HepG2 (cell line): ENCODE measurements around the gene RNGTT. TPM values are rescaled to one million over a fixed set of nuclear protein-coding genes. Genes with fewer than 3 reads are reported as not detected.
A peak's percentile ranks its signal among the peaks of the same experiment; 100 is the strongest.

Source experiments
- ATAC-seq: fragments of 200-7000 bp; cut with Tn5 transposase; 3 replicates; pipeline ENCODE4 v1.9.1; 2020; ENCODE audit warnings: mild to moderate bottlenecking, moderate library complexity
- BruUV-seq: library from RNA; stranded (reverse); fragments of 400-500 nt; replicated peaks from 2 replicates; lab custom pipeline; 2021; lab: Mats Ljungman, UMichigan
- CTCF ChIA-PET: fragments of 300-600 bp; formaldehyde crosslinking; extraction: SDS; loops from one replicate; lab custom pipeline; 2021; ENCODE audit warnings: low total read pairs, inconsistent platforms, low intra/inter-chr PET ratio; lab: Yijun Ruan, JAX
- POLR2A ChIA-PET: fragments of 350-600 bp; sonication (Branson Sonifier 250); formaldehyde crosslinking; loops from one replicate; lab custom pipeline; 2020; ENCODE audit warnings: antibody characterized with exemption, inconsistent platforms; lab: Yijun Ruan, JAX
- DNase-seq: peaks from one replicate; pipeline ENCODE4 v3.0.0-alpha.2; 2015; ENCODE audit warnings: low spot score
- FAIRE-seq: peaks from 3 replicates; lab custom pipeline; 2011; peaks lifted over from hg19 to GRCh38; lab: Jason Lieb, UNC
- H2AFZ ChIP-seq: one replicate; pipeline ENCODE4 v1.6.1; 2011; ENCODE audit warnings: low read length, inconsistent platforms
- H3K27ac ChIP-seq: fragments of 300-600 bp; 3 replicates; pipeline ENCODE4 v1.8.0; 2011; ENCODE audit warnings: mixed run types, mild to moderate bottlenecking, mixed read lengths, low read length, inconsistent platforms; ENCODE audit not compliant: insufficient read depth; ENCODE audit errors: extremely low read length
- H3K27me3 ChIP-seq, 2 experiments: fragments of 200-600 bp in 1 of 2; 2 replicates in 1 of 2; 3 replicates in 1 of 2; pipeline versions ENCODE4 v1.6.0 to v1.8.0; 2011; ENCODE audit warnings: low read length in 2 of 2, mild to moderate bottlenecking in 2 of 2, moderate library complexity in 2 of 2, inconsistent platforms in 1 of 2; ENCODE audit not compliant: insufficient read depth in 2 of 2, control insufficient read depth in 1 of 2
- H3K36me3 ChIP-seq, 2 experiments: fragments of 200-600 bp in 1 of 2; replicated peaks in 1 of 2; 2 replicates in 1 of 2; 3 replicates in 1 of 2; pipeline versions ENCODE4 v1.5.1 to v1.8.0; 2011; ENCODE audit warnings: low read length in 2 of 2, inconsistent platforms in 1 of 2; ENCODE audit not compliant: insufficient read depth in 2 of 2, control insufficient read depth in 1 of 2
- H3K4me1 ChIP-seq: 2 replicates; pipeline ENCODE4 v1.5.1; 2012; ENCODE audit warnings: low read length, inconsistent platforms; ENCODE audit not compliant: insufficient read depth
- H3K4me2 ChIP-seq: 2 replicates; pipeline ENCODE4 v1.6.0; 2011; ENCODE audit warnings: low read depth, low read length, inconsistent platforms
- H3K4me3 ChIP-seq, 3 experiments: fragments of 200-600 bp in 1 of 3; sonication (generic), shearing (Covaris generic) in 1 of 3; replicated peaks in 1 of 3; 2 replicates each; pipeline ENCODE4 v1.5.1; 2011 to 2016; ENCODE audit warnings: low read length in 3 of 3, inconsistent platforms in 2 of 3, low read depth in 2 of 3, mild to moderate bottlenecking in 2 of 3, control low read depth in 1 of 3, mixed read lengths in 1 of 3; ENCODE audit not compliant: insufficient read depth in 1 of 3
- H3K79me2 ChIP-seq: one replicate; pipeline ENCODE4 v1.6.1; 2011; ENCODE audit warnings: low read length, inconsistent platforms; ENCODE audit not compliant: insufficient read depth
- H3K9ac ChIP-seq: 2 replicates; pipeline ENCODE4 v1.6.0; 2011; ENCODE audit warnings: mild to moderate bottlenecking, low read depth, low read length, inconsistent platforms; ENCODE audit not compliant: insufficient read depth
- H3K9me3 ChIP-seq: 2 replicates; pipeline ENCODE4 v1.5.1; 2012; ENCODE audit warnings: mild to moderate bottlenecking, low read length
- H4K20me1 ChIP-seq: 2 replicates; pipeline ENCODE4 v1.6.0; 2011; ENCODE audit warnings: inconsistent platforms, mild to moderate bottlenecking, low read length, moderate library complexity; ENCODE audit not compliant: insufficient read depth
- CHCHD3 ChIP-seq: sonication (generic); formaldehyde crosslinking; IDR thresholded peaks from 2 replicates; pipeline ENCODE4 v1.8.0; 2022; ENCODE audit warnings: mild to moderate bottlenecking, missing genetic modification reagents, moderate library complexity
- ZBTB38 ChIP-seq: sonication (generic); formaldehyde crosslinking; IDR thresholded peaks from 2 replicates; pipeline ENCODE4 v1.5.1; 2020; ENCODE audit warnings: mild to moderate bottlenecking, missing genetic modification reagents
- ZNF460 ChIP-seq: sonication (generic); formaldehyde crosslinking; IDR thresholded peaks from 2 replicates; pipeline ENCODE4 v1.5.1; 2020; ENCODE audit warnings: missing genetic modification reagents, mild to moderate bottlenecking, borderline replicate concordance
- WGBS: methylation state at CpG from one replicate; pipeline ENCODE4 v1.1.6; 2017; ENCODE audit warnings: low lambda C conversion rate; 5-methylcytosine and 5-hydroxymethylcytosine counted together
- in situ Hi-C: cut with HindIII; loops from 2 replicates; pipeline ENCODE4 v1.10.0; 2017; ENCODE audit warnings: low pct_unique_long_range_greater_than_20kb; ENCODE audit not compliant: extremely low pct_ligation_motif_present
- intact Hi-C: fragments of 100-400 bp; cut with micrococcal nuclease; formaldehyde crosslinking; loops from one replicate; pipeline ENCODE4 v1.10.0; 2022; ENCODE audit not compliant: unreplicated experiment
- polyA plus RNA-seq, 8 experiments: library from polyadenylated mRNA; depleted of rRNA in 3 of 8; stranded (reverse) in 7 of 8; unstranded in 1 of 8; fragments of >200 nt; fragmentation: Illumina TruSeq in 4 of 8; extraction: Trizol in 4 of 8; gene quantifications; 2 replicates each; pipeline versions ENCODE4 v1.2.1 to v1.2.3, GENCODE V29; 2011 to 2016; ENCODE audit warnings: low read depth in 4 of 8, missing spikeins in 1 of 8, mixed read lengths in 1 of 8; ENCODE audit not compliant: insufficient read depth in 1 of 8
- total RNA-seq, 5 experiments: library from RNA; depleted of rRNA; stranded (reverse); fragments of >200 nt; fragmentation: Illumina TruSeq; extraction: Trizol; gene quantifications; 2 replicates each; pipeline ENCODE4 v1.2.3, GENCODE V29; 2016; ENCODE audit warnings: low read depth in 1 of 5
- TF ChIP-seq, protein P1 (sequence below): sonication (generic); formaldehyde crosslinking; IDR thresholded peaks from 2 replicates; pipeline ENCODE4 v1.5.1; 2020; ENCODE audit warnings: mild to moderate bottlenecking, missing genetic modification reagents, moderate library complexity
- TF ChIP-seq, protein P2 (sequence below): sonication (generic); formaldehyde crosslinking; IDR thresholded peaks from 2 replicates; pipeline ENCODE4 v1.5.0; 2020; ENCODE audit warnings: missing genetic modification reagents
- TF ChIP-seq, protein P3 (sequence below): sonication (generic); formaldehyde crosslinking; IDR thresholded peaks from 2 replicates; pipeline ENCODE4 v1.8.1; 2023; ENCODE audit warnings: missing genetic modification reagents, mild to moderate bottlenecking, borderline replicate concordance

The RNGTT gene
- total and polyA plus RNA-seq, 2 of the 13 experiments (the other 11 are each of a cell fraction or from before 2014, with no cell fraction given): 6.0 to 22.6 TPM

DNA sequence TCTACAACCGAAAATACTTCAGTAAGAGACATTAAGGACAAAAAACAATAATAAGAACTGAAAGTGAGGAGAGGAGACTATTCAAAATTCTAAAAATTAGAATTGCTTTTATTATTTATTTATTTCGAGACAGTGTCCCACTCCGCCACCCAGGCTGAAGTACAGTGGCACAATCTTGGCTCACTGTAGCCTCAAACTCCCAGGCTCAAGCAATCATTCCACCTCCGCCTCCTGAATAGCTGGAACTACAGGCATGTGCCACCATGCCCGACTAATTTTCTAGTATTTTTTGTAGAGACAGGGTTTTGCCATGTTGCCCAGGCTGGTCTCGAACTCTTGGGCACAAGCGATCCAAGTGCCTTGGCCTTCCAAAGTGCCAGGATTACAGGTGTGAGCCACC lies 123.1 kb downstream of the RNGTT start:
- ATAC-seq (peak; percentile 27; the same call in 2 of the 3 replicates), FAIRE-seq (no peak), DNase-seq (no peak)
- H3K9ac ChIP-seq: no peak overlapping the region; the same call in 1 of the 2 replicates
- CTCF ChIA-PET: no interaction called here
- no peaks in the 10 kb centered on the region for H3K27me3 ChIP-seq
- BruUV-seq: no TSS peak
- peak; percentile 23; the same call in 1 of the 2 replicates for TF ChIP-seq ZBTB38
- TF ChIP-seq, protein P1, sequence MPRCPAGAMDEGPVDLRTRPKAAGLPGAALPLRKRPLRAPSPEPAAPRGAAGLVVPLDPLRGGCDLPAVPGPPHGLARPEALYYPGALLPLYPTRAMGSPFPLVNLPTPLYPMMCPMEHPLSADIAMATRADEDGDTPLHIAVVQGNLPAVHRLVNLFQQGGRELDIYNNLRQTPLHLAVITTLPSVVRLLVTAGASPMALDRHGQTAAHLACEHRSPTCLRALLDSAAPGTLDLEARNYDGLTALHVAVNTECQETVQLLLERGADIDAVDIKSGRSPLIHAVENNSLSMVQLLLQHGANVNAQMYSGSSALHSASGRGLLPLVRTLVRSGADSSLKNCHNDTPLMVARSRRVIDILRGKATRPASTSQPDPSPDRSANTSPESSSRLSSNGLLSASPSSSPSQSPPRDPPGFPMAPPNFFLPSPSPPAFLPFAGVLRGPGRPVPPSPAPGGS (CRISPR knock-in tag): no peak
- TF ChIP-seq, protein P2, sequence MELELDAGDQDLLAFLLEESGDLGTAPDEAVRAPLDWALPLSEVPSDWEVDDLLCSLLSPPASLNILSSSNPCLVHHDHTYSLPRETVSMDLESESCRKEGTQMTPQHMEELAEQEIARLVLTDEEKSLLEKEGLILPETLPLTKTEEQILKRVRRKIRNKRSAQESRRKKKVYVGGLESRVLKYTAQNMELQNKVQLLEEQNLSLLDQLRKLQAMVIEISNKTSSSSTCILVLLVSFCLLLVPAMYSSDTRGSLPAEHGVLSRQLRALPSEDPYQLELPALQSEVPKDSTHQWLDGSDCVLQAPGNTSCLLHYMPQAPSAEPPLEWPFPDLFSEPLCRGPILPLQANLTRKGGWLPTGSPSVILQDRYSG: no peak
- TF ChIP-seq, protein P3, sequence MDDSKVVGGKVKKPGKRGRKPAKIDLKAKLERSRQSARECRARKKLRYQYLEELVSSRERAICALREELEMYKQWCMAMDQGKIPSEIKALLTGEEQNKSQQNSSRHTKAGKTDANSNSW (CRISPR knock-in tag): no peak
- TF ChIP-seq CHCHD3: no peak
- TF ChIP-seq ZNF460 (CRISPR knock-in tag): peak; percentile 16; the same call in 1 of the 2 replicates
- peaks cover 2% of the 10 kb centered on the region for H3K79me2 ChIP-seq
- 72% methylated on average over 7 of the region's 7 CpGs for WGBS
- POLR2A ChIA-PET: no interaction called here
- H4K20me1 ChIP-seq: no peaks in the 10 kb centered on the region
- H3K4me1 ChIP-seq: peaks cover 47% of the 10 kb centered on the region
- H3K4me3 ChIP-seq: no peak overlapping the region
- H3K36me3 ChIP-seq: 0 out of 5 replicates have a peak, but pooled peaks cover 0 to 2% of the 10 kb centered on the region in 2 experiments
- no peaks in the 10 kb centered on the region for H3K9me3 ChIP-seq
- in situ Hi-C loops: no loop called here
- intact Hi-C loops: no loop called here
- peak overlapping the region; percentile 64 for H3K27ac ChIP-seq
- no peak overlapping the region for H2AFZ ChIP-seq
- H3K4me2 ChIP-seq: peak overlapping the region; percentile 65
